Stimulated activated CD4-positive, alpha-beta T cell treated with anti-CD3 and anti-CD28 coated beads, Interleukin-4, amount 100 ng/mL, for 4 hours (primary cell): ENCODE results near the gene SANBR.
"Not testable (repeated sequence)": the region's sequence is repeated elsewhere in the genome, so short reads cannot be mapped to it uniquely, and the experiment has no call there.

Source experiments
- DNase-seq, 2 experiments: peaks; one replicate each; pipeline ENCODE4 v3.0.0-alpha.2; 2020

SANBR gene

GRCh38 chr2:61065714-61066709 is at the start of gene SANBR:
SANBR (plus strand) TSS chr2:61065871; CDS start chr2:61070351, 4,480 bp downstream.
- DNase-seq = peak; percentile 79 to 80

- DNase-seq = no peak
Observed at GRCh38 chr2:61015976-61016375, 49.7 kb upstream of the SANBR start.

GRCh38 chr2:61016392-61017002 is 49.2 kb upstream of the SANBR start:
- peak in 1 of 2 experiments; percentile 15 for DNase-seq

- peak; percentile 49 to 67 for DNase-seq
Observed at GRCh38 chr2:61017003-61017555, 48.6 kb upstream of the SANBR start.

GRCh38 chr2:61017556-61018317 is 47.9 kb upstream of the SANBR start, which contains the start of the genes PEX13 and PUS10:
PEX13 (plus strand) TSS chr2:61017720; CDS start chr2:61017760, 40 bp downstream.
PUS10 (minus strand) TSS chr2:61018255; CDS start chr2:61011890, 6,365 bp downstream.
- peak; percentile 51 to 60 for DNase-seq

- DNase-seq = no peak
Observed at GRCh38 chr2:61018318-61018755, 47.3 kb upstream of the SANBR start.

- DNase-seq = no peak
Observed at GRCh38 chr2:61018798-61019197, 46.9 kb upstream of the SANBR start.

- no peak for DNase-seq
Observed at GRCh38 chr2:61021228-61021660, 44.4 kb upstream of the SANBR start.

- no peak for DNase-seq
Observed at GRCh38 chr2:61023670-61024069, 42.0 kb upstream of the SANBR start.

- no peak for DNase-seq
Observed at GRCh38 chr2:61029533-61029932, 36.1 kb upstream of the SANBR start.

GRCh38 chr2:61034592-61034991 is 31.1 kb upstream of the SANBR start:
- DNase-seq = not testable (repeated sequence)

GRCh38 chr2:61036643-61037042 is 29.0 kb upstream of the SANBR start:
- not testable (repeated sequence) for DNase-seq

- no peak for DNase-seq
Observed at GRCh38 chr2:61042807-61043206, 22.9 kb upstream of the SANBR start.

GRCh38 chr2:61044636-61045035 is 21.0 kb upstream of the SANBR start:
- no peak for DNase-seq

GRCh38 chr2:61045226-61045625 is 20.4 kb upstream of the SANBR start:
- DNase-seq = no peak

- DNase-seq = no peak
Observed at GRCh38 chr2:61045999-61046398, 19.7 kb upstream of the SANBR start.

- no peak for DNase-seq
Observed at GRCh38 chr2:61055557-61055956, 10.1 kb upstream of the SANBR start.

GRCh38 chr2:61057562-61057961 is 8.1 kb upstream of the SANBR start:
- no peak for DNase-seq

GRCh38 chr2:61059382-61059781 is 6.3 kb upstream of the SANBR start:
- DNase-seq = no peak

- no peak for DNase-seq
Observed at GRCh38 chr2:61074100-61074499, 8.4 kb downstream of the SANBR start.

- no peak for DNase-seq
Observed at GRCh38 chr2:61085883-61086282, 20.2 kb downstream of the SANBR start.

GRCh38 chr2:61089797-61090196 is 24.1 kb downstream of the SANBR start:
- DNase-seq = no peak
